Tracheal epithelial cell (primary cell): Measurements from ENCODE around the gene FAT1. TPM values are rescaled to one million over a fixed set of nuclear protein-coding genes. Genes with fewer than 3 reads are reported as not detected.

Experiments
- total RNA-seq: library from RNA; depleted of rRNA; stranded (reverse); fragments of >200 nt; gene quantifications from 2 replicates; pipeline ENCODE4 v1.2.1, GENCODE V29; 2014

The FAT1 gene
- 269 and 521 TPM in 2 replicates for total RNA-seq

GRCh38 chr4:186723292-186724057 lies at the start of gene FAT1:
FAT1 (minus strand) TSS chr4:186723856; CDS start chr4:186709827, 14,029 bp downstream.

GRCh38 chr4:186554914-186555827 lies 168.5 kb downstream of the FAT1 start, which contains the start of gene MTNR1A:
MTNR1A (minus strand) TSS chr4:186555567; CDS start chr4:186555365, 202 bp downstream.

Other genes with a start within 250 kb of the FAT1 start
- gene MTNR1A, start 168.3 kb downstream of the FAT1 start, total RNA-seq: not detected in 2 replicates